ENCODE results near the gene HADHB.
"Not testable (repeated sequence)": the region's sequence is repeated elsewhere in the genome, so short reads cannot be mapped to it uniquely, and the experiment has no call there.

Gene HADHB

DNA sequence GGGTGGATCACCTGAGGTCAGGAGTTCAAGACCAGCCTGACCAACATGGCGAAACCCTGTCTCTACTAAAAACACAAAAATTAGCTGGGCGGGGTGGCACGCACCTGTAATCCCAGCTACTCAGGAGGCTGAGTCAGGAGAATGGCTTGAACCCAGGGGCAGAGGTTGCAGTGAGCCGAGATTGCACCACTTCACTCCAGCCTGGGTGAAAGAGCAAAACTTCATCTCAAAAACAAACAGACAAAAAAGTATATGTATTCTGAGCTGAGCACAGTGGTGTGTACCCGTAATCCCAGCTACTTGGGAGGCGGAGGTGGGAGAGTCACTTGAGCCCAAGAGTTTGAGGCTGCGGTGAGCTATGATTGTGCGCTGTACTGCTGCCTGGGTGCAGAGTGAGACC lies 86.6 kb downstream of the HADHB start:
- not testable (repeated sequence) for DNase-seq

- no peak for DNase-seq
Observed at GRCh38 chr2:26333293-26333692, 88.6 kb downstream of the HADHB start.

- DNase-seq = no peak
Observed at GRCh38 chr2:26335231-26335630, 90.5 kb downstream of the HADHB start.

- no peak for DNase-seq
Observed at GRCh38 chr2:26336719-26337118, 92.0 kb downstream of the HADHB start.

DNA sequence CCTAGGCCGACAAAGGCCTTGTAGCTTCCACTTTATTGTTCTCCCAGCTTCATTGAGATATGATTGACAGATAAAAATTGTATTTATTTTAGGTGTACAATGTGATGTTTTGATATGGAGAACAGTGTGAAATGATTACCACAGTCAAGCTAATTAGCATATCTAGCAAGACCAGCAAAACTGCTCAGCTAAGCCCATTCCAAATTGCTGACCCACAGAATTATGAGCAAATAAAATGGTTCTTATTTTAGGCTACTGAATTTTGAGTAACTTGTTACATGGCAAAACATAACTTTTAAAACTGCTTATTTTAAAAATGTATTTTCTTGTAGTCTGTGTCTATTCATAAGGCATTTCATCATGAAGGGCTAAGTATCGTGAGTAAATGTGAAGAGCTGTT lies 92.6 kb downstream of the HADHB start:
- no peak for DNase-seq

Measured in CD4-positive, alpha-beta T cell treated with Interleukin-15 for 1 hour (primary cell).